ENCODE results near the gene ARHGAP4.

ARHGAP4 gene

DNA sequence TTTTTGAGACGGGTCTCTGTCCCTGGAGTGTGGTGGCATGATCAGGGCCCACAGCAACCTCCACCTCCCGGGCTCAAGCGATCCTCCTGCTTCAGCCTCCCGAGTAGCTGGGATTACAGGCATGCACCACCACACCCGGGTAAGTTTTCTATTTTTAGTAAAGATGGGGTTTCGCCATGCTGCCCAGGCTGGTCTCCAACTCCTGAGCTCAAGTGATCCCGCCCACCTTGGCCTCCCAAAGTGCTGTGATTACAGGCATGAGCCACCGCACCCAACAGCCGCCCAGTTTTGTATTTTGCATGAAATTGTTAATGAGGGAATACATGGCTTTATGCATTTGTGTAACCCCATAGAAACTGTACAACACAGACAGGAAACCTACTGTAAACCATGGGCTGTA, 2.8 kb upstream of the ARHGAP4 start:
- no peak overlapping the region for H3K27ac ChIP-seq
- no peak for TF ChIP-seq FOXP2 (optimal IDR thresholded peaks at IDR 0.05; ENCODE audit: control extremely low read depth, extremely low read length, insufficient read depth)
- TF ChIP-seq POLR2AphosphoS5 (IDR thresholded peaks at IDR 0.05; ENCODE audit: borderline replicate concordance, low read depth, low read length), result no peak
- no peak for TF ChIP-seq EZH2 (IDR thresholded peaks at IDR 0.05)

DNA sequence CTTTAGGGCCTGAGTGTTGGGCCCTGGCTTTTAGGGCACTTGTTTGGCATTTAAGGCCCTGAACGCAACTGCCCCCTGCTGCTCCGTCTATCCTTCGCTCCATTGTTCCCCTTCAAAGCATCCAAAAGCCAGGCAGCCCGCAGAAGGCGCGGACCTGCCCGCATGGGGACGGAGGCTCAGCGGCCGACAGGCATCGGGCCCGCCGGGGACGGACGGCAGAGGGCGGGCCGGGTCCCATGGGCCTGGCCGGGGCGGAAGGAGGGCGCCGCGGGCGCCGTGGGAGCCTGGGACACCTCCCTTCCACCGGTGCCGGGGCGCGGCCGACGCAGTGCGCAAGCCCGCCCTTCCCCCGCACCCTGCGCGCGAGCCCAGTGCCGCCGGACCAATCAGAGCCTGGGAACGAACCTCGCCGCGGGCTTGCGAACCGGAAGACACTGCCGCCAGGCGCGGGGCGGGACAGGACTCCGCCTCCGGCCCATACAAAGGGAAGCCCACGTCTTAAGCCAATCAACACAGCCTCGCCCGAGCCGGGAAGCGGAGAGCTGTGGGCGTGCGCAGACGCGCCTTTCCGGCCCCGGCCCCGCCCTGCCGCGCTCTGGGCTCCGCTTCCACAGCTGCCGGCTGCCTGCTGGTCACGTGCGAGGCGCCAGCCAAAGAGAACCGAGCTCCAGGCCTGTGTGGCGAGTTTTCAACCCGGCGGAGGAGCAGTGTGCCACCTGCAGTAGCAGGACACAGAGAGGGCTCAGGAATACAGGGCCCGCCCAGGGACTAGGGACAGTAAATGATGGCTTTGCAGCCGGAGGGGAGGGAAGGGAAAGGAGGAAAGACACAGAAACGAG, 2.1 kb upstream of the ARHGAP4 start:
- no peak for TF ChIP-seq EZH2 (IDR thresholded peaks at IDR 0.05)
- TF ChIP-seq FOXP2 (optimal IDR thresholded peaks at IDR 0.05; ENCODE audit: control extremely low read depth, extremely low read length, insufficient read depth), result peak; percentile 78
- peak; percentile 80 for TF ChIP-seq POLR2AphosphoS5 (IDR thresholded peaks at IDR 0.05; ENCODE audit: borderline replicate concordance, low read depth, low read length)
- H3K9me3 ChIP-seq (ENCODE audit: low read depth, low read length), result no peaks in the 10 kb centered on the region
- peak; percentile 69 for DNase-seq (ENCODE audit: low read depth, low spot score)
- peak overlapping the region; percentile 81 for H3K4me3 ChIP-seq
- peak overlapping the region; percentile 95 for H3K9ac ChIP-seq (ENCODE audit: insufficient read length)
- peak overlapping the region; percentile 94 for H3K27ac ChIP-seq
- peaks cover 5% of the 10 kb centered on the region; the same call in 1 of the 2 replicates for H3K36me3 ChIP-seq (ENCODE audit: insufficient read depth, low read length)

More for the DNA sequence above, 2.8 kb upstream of the ARHGAP4 start:
- no peaks in the 10 kb centered on the region for H3K9me3 ChIP-seq (ENCODE audit: low read depth, low read length)
- H3K9ac ChIP-seq (ENCODE audit: insufficient read length), result no peak overlapping the region
- no peak for DNase-seq (ENCODE audit: low read depth, low spot score)
- H3K36me3 ChIP-seq (ENCODE audit: insufficient read depth, low read length), result peaks cover 5% of the 10 kb centered on the region; the same call in 1 of the 2 replicates
- peak overlapping the region; percentile 69 for H3K4me3 ChIP-seq

DNA sequence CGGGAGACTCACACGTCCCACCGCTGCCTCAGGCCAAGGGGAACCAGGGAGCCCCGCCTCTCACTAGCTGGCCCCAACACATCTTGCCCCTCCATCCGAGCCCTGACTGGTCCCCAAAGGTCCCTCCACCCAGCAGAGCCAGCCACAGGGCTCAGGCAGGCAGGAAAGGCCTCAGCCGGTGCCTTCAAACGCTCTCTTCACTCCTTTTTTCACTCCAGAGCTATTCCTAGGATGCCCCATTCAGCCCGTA, 1.5 kb upstream of the ARHGAP4 start:
- Histone ChIP-seq H3K4me3 (peak overlapping the region; percentile 81), H3K27ac (peak overlapping the region; percentile 94), H3K9ac (ENCODE audit: insufficient read length) (peak overlapping the region; percentile 95), H3K36me3 (ENCODE audit: insufficient read depth, low read length) (peaks cover 5% of the 10 kb centered on the region; the same call in 1 of the 2 replicates), H3K9me3 (ENCODE audit: low read depth, low read length) (no peaks in the 10 kb centered on the region)
- DNase-seq (ENCODE audit: low read depth, low spot score), result no peak
- TF ChIP-seq EZH2 (IDR thresholded peaks at IDR 0.05), result no peak
- TF ChIP-seq POLR2AphosphoS5 (IDR thresholded peaks at IDR 0.05; ENCODE audit: borderline replicate concordance, low read depth, low read length), result no peak
- no peak for TF ChIP-seq FOXP2 (optimal IDR thresholded peaks at IDR 0.05; ENCODE audit: control extremely low read depth, extremely low read length, insufficient read depth)

DNA sequence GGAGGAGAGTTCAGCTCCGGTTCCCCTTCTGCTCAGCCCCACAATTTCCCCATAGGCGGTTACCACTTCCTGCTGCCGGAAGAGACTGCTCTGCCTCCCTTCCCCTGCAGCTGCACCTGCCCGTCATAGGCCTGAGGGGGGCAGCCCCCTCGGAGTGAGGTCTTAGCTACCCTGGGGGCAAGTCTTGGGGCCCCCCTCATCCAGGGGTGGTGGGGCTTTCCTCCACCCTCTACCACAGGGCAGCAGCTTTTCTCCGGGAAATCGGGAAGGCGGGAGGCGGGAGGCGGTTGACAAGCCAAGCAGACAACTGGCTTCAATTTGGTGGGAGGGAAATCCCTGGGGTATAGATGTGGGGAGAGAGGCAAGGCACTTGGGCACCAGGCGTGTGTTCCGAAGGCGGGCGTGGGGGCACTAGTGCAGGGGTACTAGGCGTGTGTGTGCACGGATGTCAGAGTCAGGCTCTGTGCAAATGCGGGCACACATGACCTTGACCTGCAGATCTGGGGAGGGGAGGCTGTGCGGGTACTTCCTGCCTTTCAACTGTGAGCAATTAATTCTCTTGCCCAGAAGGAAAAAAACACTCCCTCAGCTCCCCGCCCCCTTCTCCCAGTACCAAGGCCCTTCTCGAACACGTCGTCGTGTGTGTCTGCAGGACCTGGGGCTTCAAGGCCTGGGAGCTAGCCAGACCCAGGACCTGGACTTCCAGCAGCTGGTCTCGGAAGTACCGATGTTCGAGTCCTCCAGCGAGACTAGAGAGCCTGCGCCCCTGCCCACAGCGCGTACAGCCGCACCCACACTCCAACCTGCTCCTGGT, 1.0 kb upstream of the ARHGAP4 start:
- no peak; the same call in 1 of the 2 replicates for TF ChIP-seq POLR2AphosphoS5 (IDR thresholded peaks at IDR 0.05; ENCODE audit: borderline replicate concordance, low read depth, low read length)
- TF ChIP-seq EZH2 (IDR thresholded peaks at IDR 0.05), result no peak
- TF ChIP-seq FOXP2 (optimal IDR thresholded peaks at IDR 0.05; ENCODE audit: control extremely low read depth, extremely low read length, insufficient read depth), result no peak
- H3K9me3 ChIP-seq (ENCODE audit: low read depth, low read length), result no peaks in the 10 kb centered on the region
- peak overlapping the region; percentile 94 for H3K27ac ChIP-seq
- peaks cover 4% of the 10 kb centered on the region; the same call in 1 of the 2 replicates for H3K36me3 ChIP-seq (ENCODE audit: insufficient read depth, low read length)
- DNase-seq (ENCODE audit: low read depth, low spot score), result peak; percentile 64
- H3K9ac ChIP-seq (ENCODE audit: insufficient read length), result peak overlapping the region; percentile 95
- peak overlapping the region; percentile 81 for H3K4me3 ChIP-seq

- TF ChIP-seq FOXP2 (optimal IDR thresholded peaks at IDR 0.05; ENCODE audit: control extremely low read depth, extremely low read length, insufficient read depth) (no peak), EZH2 (IDR thresholded peaks at IDR 0.05) (no peak), POLR2AphosphoS5 (IDR thresholded peaks at IDR 0.05; ENCODE audit: borderline replicate concordance, low read depth, low read length) (no peak)
- H3K36me3 ChIP-seq (ENCODE audit: insufficient read depth, low read length), result no peaks in the 10 kb centered on the region; the same call in 1 of the 2 replicates
- peak overlapping the region; percentile 94 for H3K27ac ChIP-seq
- no peak overlapping the region for H3K9ac ChIP-seq (ENCODE audit: insufficient read length)
- H3K9me3 ChIP-seq (ENCODE audit: low read depth, low read length), result no peaks in the 10 kb centered on the region
- H3K4me3 ChIP-seq, result peak overlapping the region; percentile 81
- no peak for DNase-seq (ENCODE audit: low read depth, low spot score)
Observed at GRCh38 chrX:153926552-153926857, 441 bp upstream of the ARHGAP4 start.

GRCh38 chrX:153925387-153925738, 701 bp downstream of the ARHGAP4 start:
- no peaks in the 10 kb centered on the region; the same call in 1 of the 2 replicates for H3K36me3 ChIP-seq (ENCODE audit: insufficient read depth, low read length)
- no peak overlapping the region for H3K4me3 ChIP-seq
- H3K9ac ChIP-seq (ENCODE audit: insufficient read length), result no peak overlapping the region
- peak overlapping the region; percentile 69 for H3K27ac ChIP-seq
- DNase-seq (ENCODE audit: low read depth, low spot score), result no peak
- H3K9me3 ChIP-seq (ENCODE audit: low read depth, low read length), result no peaks in the 10 kb centered on the region
- no peak for TF ChIP-seq EZH2 (IDR thresholded peaks at IDR 0.05)
- no peak for TF ChIP-seq POLR2AphosphoS5 (IDR thresholded peaks at IDR 0.05; ENCODE audit: borderline replicate concordance, low read depth, low read length)
- no peak for TF ChIP-seq FOXP2 (optimal IDR thresholded peaks at IDR 0.05; ENCODE audit: control extremely low read depth, extremely low read length, insufficient read depth)

- Histone ChIP-seq H3K9me3 (ENCODE audit: low read depth, low read length) (no peaks in the 10 kb centered on the region), H3K36me3 (ENCODE audit: insufficient read depth, low read length) (no peaks in the 10 kb centered on the region; the same call in 1 of the 2 replicates), H3K27ac (peak overlapping the region; percentile 69), H3K9ac (ENCODE audit: insufficient read length) (no peak overlapping the region), H3K4me3 (no peak overlapping the region; the same call in 1 of the 2 replicates)
- no peak for TF ChIP-seq EZH2 (IDR thresholded peaks at IDR 0.05)
- no peak for TF ChIP-seq FOXP2 (optimal IDR thresholded peaks at IDR 0.05; ENCODE audit: control extremely low read depth, extremely low read length, insufficient read depth)
- TF ChIP-seq POLR2AphosphoS5 (IDR thresholded peaks at IDR 0.05; ENCODE audit: borderline replicate concordance, low read depth, low read length), result no peak
- DNase-seq (ENCODE audit: low read depth, low spot score), result no peak
Observed at GRCh38 chrX:153924149-153924861, 1.8 kb downstream of the ARHGAP4 start.
